HEK293 (cell line): ENCODE results near the gene SLC25A6.

Experiments used
- CTCF ChIA-PET: fragments of 350-600 bp; formaldehyde crosslinking; extraction: SDS; loops from one replicate; lab custom pipeline; 2021; ENCODE audit warnings: antibody characterized with exemption; lab: Yijun Ruan, JAX
- POLR2A ChIA-PET: fragments of 300-600 bp; formaldehyde crosslinking; extraction: SDS; loops from one replicate; lab custom pipeline; 2020; ENCODE audit warnings: antibody characterized with exemption, inconsistent platforms; lab: Yijun Ruan, JAX
- H3K27ac ChIP-seq: fragments of 200-500 bp; sonication (Bioruptor generic); 2 replicates; pipeline ENCODE4 v1.5.1; 2014; ENCODE audit warnings: low read depth, low read length, control low read depth, inconsistent platforms; ENCODE audit errors: extremely low read depth
- H3K36me3 ChIP-seq, 2 experiments: fragments of 200-500 bp in 1 of 2; sonication (Bioruptor generic) in 1 of 2; 1 replicate in 1 of 2; 2 replicates in 1 of 2; pipeline ENCODE4 v1.5.1; 2014 to 2017; ENCODE audit warnings: inconsistent platforms in 2 of 2, low read length in 2 of 2; ENCODE audit not compliant: control insufficient read depth in 2 of 2, insufficient read depth in 1 of 2
- H3K4me1 ChIP-seq: fragments of 200-500 bp; sonication (Bioruptor generic); 2 replicates; pipeline ENCODE4 v1.5.1; 2014; ENCODE audit warnings: mild to moderate bottlenecking, low read length, inconsistent platforms; ENCODE audit not compliant: control insufficient read depth, insufficient read depth
- H3K4me3 ChIP-seq: 2 replicates; pipeline ENCODE4 v1.5.1; 2011; ENCODE audit warnings: low read depth, mild to moderate bottlenecking, control low read depth, low read length, moderate library complexity
- H3K9me3 ChIP-seq: fragments of 200-500 bp; sonication (Bioruptor generic); 2 replicates; pipeline ENCODE4 v1.5.1; 2014; ENCODE audit warnings: low read depth, low read length, inconsistent platforms; ENCODE audit not compliant: control insufficient read depth, insufficient read depth
- GLI2 ChIP-seq: fragments of 450-650 bp; formaldehyde crosslinking; IDR thresholded peaks from 2 replicates; pipeline ENCODE4; 2017; ENCODE audit warnings: missing biosample characterization, missing genetic modification characterization, low read depth, borderline replicate concordance
- GLI4 ChIP-seq: fragments of 450-650 bp; formaldehyde crosslinking; IDR thresholded peaks from 2 replicates; pipeline ENCODE4 v1.5.1; 2016; ENCODE audit warnings: missing biosample characterization, missing genetic modification characterization
- HIC1 ChIP-seq: fragments of 450-650 bp; formaldehyde crosslinking; IDR thresholded peaks from 2 replicates; pipeline ENCODE4 v1.5.1; 2016; ENCODE audit warnings: missing biosample characterization, missing genetic modification characterization
- IKZF3 ChIP-seq: fragments of 450-650 bp; IDR thresholded peaks from 2 replicates; pipeline ENCODE4 v1.5.0; 2018; ENCODE audit warnings: missing biosample characterization, mild to moderate bottlenecking, missing genetic modification characterization, moderate library complexity
- KLF1 ChIP-seq: fragments of 450-650 bp; formaldehyde crosslinking; IDR thresholded peaks from 2 replicates; pipeline ENCODE4 v1.5.1; 2016; ENCODE audit warnings: missing biosample characterization, missing genetic modification characterization
- MYNN ChIP-seq: fragments of 450-650 bp; formaldehyde crosslinking; IDR thresholded peaks from 2 replicates; pipeline ENCODE4 v1.5.1; 2016; ENCODE audit warnings: missing biosample characterization, missing genetic modification characterization, borderline replicate concordance
- PBX3 ChIP-seq: sonication (generic); formaldehyde crosslinking; IDR thresholded peaks from 2 replicates; pipeline ENCODE4 v1.8.1; 2022; ENCODE audit warnings: mild to moderate bottlenecking, moderate library complexity, missing genetic modification reagents
- SETDB1 ChIP-seq: IDR thresholded peaks from one replicate; pipeline ENCODE4 v1.6.1; 2017; ENCODE audit warnings: mild to moderate bottlenecking, low read length, moderate library complexity, mixed read lengths; ENCODE audit not compliant: insufficient read length
- TRIM28 ChIP-seq: IDR thresholded peaks from 2 replicates; pipeline ENCODE4 v1.6.1; 2011; ENCODE audit warnings: low read length, control low read depth, borderline replicate concordance
- ZEB2 ChIP-seq: fragments of 450-650 bp; formaldehyde crosslinking; IDR thresholded peaks from 2 replicates; pipeline ENCODE4 v1.5.1; 2016; ENCODE audit warnings: missing biosample characterization, missing genetic modification characterization
- ZNF169 ChIP-seq: fragments of 450-650 bp; formaldehyde crosslinking; IDR thresholded peaks from 2 replicates; pipeline ENCODE4 v1.5.1; 2016; ENCODE audit warnings: missing biosample characterization, missing genetic modification characterization
- ZNF280C ChIP-seq: fragments of 450-650 bp; formaldehyde crosslinking; IDR thresholded peaks from 2 replicates; pipeline ENCODE4 v1.5.1; 2016; ENCODE audit warnings: missing biosample characterization, missing genetic modification characterization
- ZNF394 ChIP-seq: fragments of 450-650 bp; formaldehyde crosslinking; IDR thresholded peaks from 2 replicates; pipeline ENCODE4 v1.5.1; 2016; ENCODE audit warnings: missing biosample characterization, missing genetic modification characterization, mild to moderate bottlenecking, moderate library complexity, borderline replicate concordance
- ZNF404 ChIP-seq: fragments of 450-650 bp; formaldehyde crosslinking; IDR thresholded peaks from 2 replicates; pipeline ENCODE4 v1.5.1; 2017; ENCODE audit warnings: missing biosample characterization, missing genetic modification characterization
- ZNF423 ChIP-seq: fragments of 450-650 bp; formaldehyde crosslinking; IDR thresholded peaks from 2 replicates; pipeline ENCODE4 v1.5.1; 2016; ENCODE audit warnings: missing biosample characterization, missing genetic modification characterization
- ZNF560 ChIP-seq: fragments of 450-650 bp; formaldehyde crosslinking; IDR thresholded peaks from 2 replicates; pipeline ENCODE4 v1.5.1; 2017; ENCODE audit warnings: missing biosample characterization, missing genetic modification characterization, borderline replicate concordance
- ZNF585B ChIP-seq: fragments of 450-650 bp; formaldehyde crosslinking; IDR thresholded peaks from 2 replicates; pipeline ENCODE4 v1.5.1; 2016; ENCODE audit warnings: missing biosample characterization, missing genetic modification characterization
- ZNF654 ChIP-seq: fragments of 450-650 bp; formaldehyde crosslinking; IDR thresholded peaks from 2 replicates; pipeline ENCODE4 v1.5.1; 2016; ENCODE audit warnings: low read depth, missing biosample characterization, missing genetic modification characterization
- ZNF677 ChIP-seq: fragments of 450-650 bp; IDR thresholded peaks from 2 replicates; pipeline ENCODE4 v1.5.0; 2018; ENCODE audit warnings: missing biosample characterization, mild to moderate bottlenecking, missing genetic modification characterization, moderate library complexity
- ZNF692 ChIP-seq: fragments of 450-650 bp; formaldehyde crosslinking; IDR thresholded peaks from 2 replicates; pipeline ENCODE4 v1.5.1; 2016; ENCODE audit warnings: missing biosample characterization, missing genetic modification characterization
- ZNF76 ChIP-seq: fragments of 450-650 bp; formaldehyde crosslinking; IDR thresholded peaks from 2 replicates; pipeline ENCODE4; 2016; ENCODE audit warnings: low read depth, missing biosample characterization, missing genetic modification characterization, borderline replicate concordance
- ZNF792 ChIP-seq: fragments of 450-650 bp; formaldehyde crosslinking; IDR thresholded peaks from 2 replicates; pipeline ENCODE4 v1.5.1; 2016; ENCODE audit warnings: missing biosample characterization, missing genetic modification characterization
- ZNF830 ChIP-seq: fragments of 450-650 bp; IDR thresholded peaks from 2 replicates; pipeline ENCODE4 v1.5.0; 2018; ENCODE audit warnings: missing biosample characterization, missing genetic modification characterization, low read depth, mild to moderate bottlenecking, moderate library complexity
- TF ChIP-seq, protein P1 (sequence below): fragments of 450-650 bp; formaldehyde crosslinking; IDR thresholded peaks from 2 replicates; pipeline ENCODE4 v1.5.1; 2016; ENCODE audit warnings: missing biosample characterization, missing genetic modification characterization

Gene SLC25A6

GRCh38 chrX:1423215-1423614 is 31.3 kb upstream of the SLC25A6 start:
- no peak overlapping the region for H3K27ac ChIP-seq
- CTCF ChIA-PET, result no interaction called here
- POLR2A ChIA-PET, result no interaction called here
- no peaks in the 10 kb centered on the region for H3K4me1 ChIP-seq
- H3K36me3 ChIP-seq, result peaks cover 0 to 25% of the 10 kb centered on the region in 2 experiments; a peak in 2 of 3 replicates
- TF ChIP-seq MYNN (tag by site-specific recombination) (no peak), ZNF404 (tag by site-specific recombination) (no peak), KLF1 (tag by site-specific recombination) (no peak), ZNF280C (tag by site-specific recombination) (no peak), ZNF423 (tag by site-specific recombination) (no peak), ZNF830 (tag by site-specific recombination) (no peak), PBX3 (CRISPR knock-in tag) (no peak), ZNF560 (tag by site-specific recombination) (no peak), ZEB2 (tag by site-specific recombination) (no peak)
- H3K9me3 ChIP-seq, result no peaks in the 10 kb centered on the region; the same call in 1 of the 2 replicates
- H3K4me3 ChIP-seq, result no peak overlapping the region

- CTCF ChIA-PET, result no interaction called here
- no peak overlapping the region for H3K27ac ChIP-seq
These were observed 30.2 kb upstream of the SLC25A6 start for GRCh38 chrX:1422135-1422465.

GRCh38 chrX:1421433-1422134 is 29.7 kb upstream of the SLC25A6 start:
- CTCF ChIA-PET, result no interaction called here
- Histone ChIP-seq H3K4me1 (no peaks in the 10 kb centered on the region), H3K4me3 (no peak overlapping the region), H3K9me3 (no peaks in the 10 kb centered on the region; the same call in 1 of the 2 replicates), H3K27ac (no peak overlapping the region), H3K36me3 (peaks cover 3 to 34% of the 10 kb centered on the region in 2 experiments; a peak in 2 of 3 replicates)
- POLR2A ChIA-PET, result no interaction called here
- TF ChIP-seq ZNF792 (no peak), ZNF169 (tag by site-specific recombination) (0 out of 2 replicates have a peak, but pooled peaks have one; percentile 53), ZNF394 (tag by site-specific recombination) (no peak), ZNF76 (no peak), IKZF3 (tag by site-specific recombination) (no peak), ZNF677 (tag by site-specific recombination) (no peak), HIC1 (no peak), GLI2 (tag by site-specific recombination) (no peak)
- TF ChIP-seq, protein P1, sequence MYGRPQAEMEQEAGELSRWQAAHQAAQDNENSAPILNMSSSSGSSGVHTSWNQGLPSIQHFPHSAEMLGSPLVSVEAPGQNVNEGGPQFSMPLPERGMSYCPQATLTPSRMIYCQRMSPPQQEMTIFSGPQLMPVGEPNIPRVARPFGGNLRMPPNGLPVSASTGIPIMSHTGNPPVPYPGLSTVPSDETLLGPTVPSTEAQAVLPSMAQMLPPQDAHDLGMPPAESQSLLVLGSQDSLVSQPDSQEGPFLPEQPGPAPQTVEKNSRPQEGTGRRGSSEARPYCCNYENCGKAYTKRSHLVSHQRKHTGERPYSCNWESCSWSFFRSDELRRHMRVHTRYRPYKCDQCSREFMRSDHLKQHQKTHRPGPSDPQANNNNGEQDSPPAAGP (tag by site-specific recombination), result no peak

More at GRCh38 chrX:1422135-1422465, 30.2 kb upstream of the SLC25A6 start:
- Histone ChIP-seq H3K4me3 (no peak overlapping the region), H3K9me3 (no peaks in the 10 kb centered on the region; the same call in 1 of the 2 replicates), H3K36me3 (peaks cover 0 to 29% of the 10 kb centered on the region in 2 experiments; a peak in 2 of 3 replicates), H3K4me1 (no peaks in the 10 kb centered on the region)
- POLR2A ChIA-PET, result no interaction called here
- TF ChIP-seq ZNF394 (tag by site-specific recombination) (no peak), ZNF654 (tag by site-specific recombination) (no peak), ZNF585B (tag by site-specific recombination) (no peak), GLI4 (tag by site-specific recombination) (no peak), TRIM28 (peak; percentile 60; the same call in 1 of the 2 replicates), SETDB1 (peak; percentile 82), ZNF692 (tag by site-specific recombination) (no peak)
